ENCODE results near the gene RDX. TPM values are rescaled to one million over a fixed set of nuclear protein-coding genes. Genes with fewer than 3 reads are reported as not detected.
A peak's percentile ranks its signal among the peaks of the same experiment; 100 is the strongest.

The RDX gene
- total RNA-seq, 4 donors from 2014 or later: 95.7 to 140 (median 115) TPM

- Histone ChIP-seq H3K4me3 (no peak overlapping the region), H3K9me3 (no peaks in the 10 kb centered on the region), H3K27me3 (no peaks in the 10 kb centered on the region), H3K36me3 (no peaks in the 10 kb centered on the region), H3K27ac (no peak overlapping the region), H3K4me1 (peaks cover 10 to 11% of the 10 kb centered on the region in 2 donors)
- in situ Hi-C loops (cut with MboI; ENCODE audit: low sequenced_read_pairs in 4 of 4) (no loop called here), intact Hi-C loops (cut with DNase I; ENCODE audit: low total_unique reads) (no loop called here)
- TF ChIP-seq CTCF (IDR thresholded peaks at IDR 0.05 in 4 of 5, conservative IDR thresholded peaks at IDR 0.05 in 1 of 5): no peak
- no peak for TF ChIP-seq POLR2A (IDR thresholded peaks at IDR 0.05)
- DNase-seq: no peak
- peak in 1 of 2 donors; percentile 58 for ATAC-seq
Observed at GRCh38 chr11:110148775-110149744, 147.4 kb downstream of the RDX start.

- H3K27ac ChIP-seq: no peak overlapping the region
- no peaks in the 10 kb centered on the region for H3K27me3 ChIP-seq
- in situ Hi-C loops (cut with MboI; ENCODE audit: low sequenced_read_pairs in 4 of 4) (no loop called here), intact Hi-C loops (cut with DNase I; ENCODE audit: low total_unique reads) (no loop called here)
- TF ChIP-seq POLR2A (IDR thresholded peaks at IDR 0.05) (no peak), CTCF (IDR thresholded peaks at IDR 0.05 in 4 of 5, conservative IDR thresholded peaks at IDR 0.05 in 1 of 5) (no peak)
- peaks cover 10 to 11% of the 10 kb centered on the region in 2 donors for H3K4me1 ChIP-seq
- no peaks in the 10 kb centered on the region for H3K36me3 ChIP-seq
- H3K9me3 ChIP-seq: no peaks in the 10 kb centered on the region
- ATAC-seq (no peak), DNase-seq (no peak)
- no peak overlapping the region for H3K4me3 ChIP-seq
Observed at GRCh38 chr11:110147962-110148709, 148.3 kb downstream of the RDX start.

GRCh38 chr11:110141812-110142211, 154.6 kb downstream of the RDX start:
- intact Hi-C loops (cut with DNase I; ENCODE audit: low total_unique reads) (no loop called here), in situ Hi-C loops (cut with MboI; ENCODE audit: low sequenced_read_pairs in 4 of 4) (no loop called here)
- ATAC-seq (no peak), DNase-seq (no peak)
- H3K27ac ChIP-seq: no peak overlapping the region
- H3K36me3 ChIP-seq: peaks cover 0 to 7% of the 10 kb centered on the region in 2 donors
- H3K4me3 ChIP-seq: no peak overlapping the region
- H3K9me3 ChIP-seq: no peaks in the 10 kb centered on the region
- no peaks in the 10 kb centered on the region for H3K27me3 ChIP-seq
- TF ChIP-seq CTCF (IDR thresholded peaks at IDR 0.05 in 4 of 5, conservative IDR thresholded peaks at IDR 0.05 in 1 of 5) (no peak), POLR2A (IDR thresholded peaks at IDR 0.05) (no peak)
- H3K4me1 ChIP-seq: no peaks in the 10 kb centered on the region

GRCh38 chr11:110134110-110134509, 162.3 kb downstream of the RDX start:
- Histone ChIP-seq H3K9me3 (no peaks in the 10 kb centered on the region), H3K27me3 (no peaks in the 10 kb centered on the region), H3K36me3 (peaks cover 0 to 7% of the 10 kb centered on the region in 2 donors), H3K4me3 (no peak overlapping the region), H3K27ac (no peak overlapping the region), H3K4me1 (peaks cover 3 to 23% of the 10 kb centered on the region in 2 donors)
- in situ Hi-C loops (cut with MboI; ENCODE audit: low sequenced_read_pairs in 4 of 4) (no loop called here), intact Hi-C loops (cut with DNase I; ENCODE audit: low total_unique reads) (no loop called here)
- TF ChIP-seq CTCF (IDR thresholded peaks at IDR 0.05 in 4 of 5, conservative IDR thresholded peaks at IDR 0.05 in 1 of 5): no peak
- TF ChIP-seq POLR2A (IDR thresholded peaks at IDR 0.05): no peak
- DNase-seq (no peak), ATAC-seq (no peak)
